HEK293 (cell line): ENCODE data around the gene E2F1.

Source experiments
- GFI1B ChIP-seq: fragments of 450-650 bp; formaldehyde crosslinking; IDR thresholded peaks from 2 replicates; pipeline ENCODE4 v1.5.1; 2016; ENCODE audit warnings: missing biosample characterization, missing genetic modification characterization
- GLI2 ChIP-seq: fragments of 450-650 bp; formaldehyde crosslinking; IDR thresholded peaks from 2 replicates; pipeline ENCODE4; 2017; ENCODE audit warnings: missing biosample characterization, missing genetic modification characterization, low read depth, borderline replicate concordance
- KLF1 ChIP-seq: fragments of 450-650 bp; formaldehyde crosslinking; IDR thresholded peaks from 2 replicates; pipeline ENCODE4 v1.5.1; 2016; ENCODE audit warnings: missing biosample characterization, missing genetic modification characterization
- SCRT2 ChIP-seq: fragments of 450-650 bp; formaldehyde crosslinking; IDR thresholded peaks from 2 replicates; pipeline ENCODE4 v1.5.1; 2016; ENCODE audit warnings: missing biosample characterization, missing genetic modification characterization
- ZFHX2 ChIP-seq: fragments of 450-650 bp; formaldehyde crosslinking; conservative IDR thresholded peaks from 2 replicates; pipeline ENCODE4 v1.5.1; 2016; ENCODE audit warnings: missing biosample characterization, missing genetic modification characterization
- ZIC2 ChIP-seq: fragments of 450-650 bp; formaldehyde crosslinking; IDR thresholded peaks from 2 replicates; pipeline ENCODE4 v1.5.1; 2016; ENCODE audit warnings: missing biosample characterization, missing genetic modification characterization
- ZNF112 ChIP-seq: fragments of 450-650 bp; formaldehyde crosslinking; IDR thresholded peaks from 2 replicates; pipeline ENCODE4 v1.5.0; 2017; ENCODE audit warnings: missing biosample characterization, missing genetic modification characterization
- ZNF138 ChIP-seq: fragments of 450-650 bp; formaldehyde crosslinking; IDR thresholded peaks from 2 replicates; pipeline ENCODE4 v1.5.1; 2016; ENCODE audit warnings: missing biosample characterization, missing genetic modification characterization, borderline replicate concordance
- ZNF174 ChIP-seq: fragments of 450-650 bp; formaldehyde crosslinking; IDR thresholded peaks from 2 replicates; pipeline ENCODE4 v1.5.0; 2017; ENCODE audit warnings: missing biosample characterization, mild to moderate bottlenecking, missing genetic modification characterization
- ZNF184 ChIP-seq: fragments of 450-650 bp; IDR thresholded peaks from 2 replicates; pipeline ENCODE4 v1.5.1; 2018; ENCODE audit warnings: missing biosample characterization, mild to moderate bottlenecking, missing genetic modification characterization
- ZNF19 ChIP-seq: fragments of 450-650 bp; formaldehyde crosslinking; IDR thresholded peaks from 2 replicates; pipeline ENCODE4; 2016; ENCODE audit warnings: missing biosample characterization, missing genetic modification characterization, low read depth
- ZNF211 ChIP-seq: fragments of 450-650 bp; formaldehyde crosslinking; IDR thresholded peaks from 2 replicates; pipeline ENCODE4 v1.5.1; 2016; ENCODE audit warnings: low read depth, missing biosample characterization, missing genetic modification characterization
- ZNF239 ChIP-seq: fragments of 450-650 bp; formaldehyde crosslinking; IDR thresholded peaks from 2 replicates; pipeline ENCODE4 v1.5.1; 2016; ENCODE audit warnings: missing biosample characterization, missing genetic modification characterization
- ZNF292 ChIP-seq: fragments of 450-650 bp; formaldehyde crosslinking; IDR thresholded peaks from 2 replicates; pipeline ENCODE4 v1.5.1; 2016; ENCODE audit warnings: low read depth, missing biosample characterization, missing genetic modification characterization, borderline replicate concordance
- ZNF335 ChIP-seq: fragments of 450-650 bp; formaldehyde crosslinking; conservative IDR thresholded peaks from 2 replicates; pipeline ENCODE4 v1.5.1; 2016; ENCODE audit warnings: missing biosample characterization, missing genetic modification characterization
- ZNF530 ChIP-seq: fragments of 450-650 bp; formaldehyde crosslinking; IDR thresholded peaks from 2 replicates; pipeline ENCODE4 v1.5.1; 2016; ENCODE audit warnings: low read depth, missing biosample characterization, missing genetic modification characterization
- ZNF544 ChIP-seq: fragments of 450-650 bp; formaldehyde crosslinking; IDR thresholded peaks from 2 replicates; pipeline ENCODE4 v1.5.0; 2017; ENCODE audit warnings: missing biosample characterization, missing genetic modification characterization
- ZNF558 ChIP-seq: fragments of 450-650 bp; formaldehyde crosslinking; IDR thresholded peaks from 2 replicates; pipeline ENCODE4 v1.5.1; 2016; ENCODE audit warnings: missing biosample characterization, missing genetic modification characterization
- ZNF654 ChIP-seq: fragments of 450-650 bp; formaldehyde crosslinking; IDR thresholded peaks from 2 replicates; pipeline ENCODE4 v1.5.1; 2016; ENCODE audit warnings: low read depth, missing biosample characterization, missing genetic modification characterization
- ZNF658 ChIP-seq: fragments of 450-650 bp; formaldehyde crosslinking; IDR thresholded peaks from 2 replicates; pipeline ENCODE4; 2016; ENCODE audit warnings: missing biosample characterization, missing genetic modification characterization
- ZNF677 ChIP-seq: fragments of 450-650 bp; IDR thresholded peaks from 2 replicates; pipeline ENCODE4 v1.5.0; 2018; ENCODE audit warnings: missing biosample characterization, mild to moderate bottlenecking, missing genetic modification characterization, moderate library complexity
- TF ChIP-seq, protein P1 (sequence below): fragments of 450-650 bp; formaldehyde crosslinking; IDR thresholded peaks from 2 replicates; pipeline ENCODE4 v1.5.0; 2017; ENCODE audit warnings: missing biosample characterization, missing genetic modification characterization, borderline replicate concordance
- TF ChIP-seq, protein P2 (sequence below): fragments of 450-650 bp; formaldehyde crosslinking; IDR thresholded peaks from 2 replicates; pipeline ENCODE4 v1.5.1; 2016; ENCODE audit warnings: missing biosample characterization, missing genetic modification characterization, low read depth
- TF ChIP-seq, protein P3 (sequence below): fragments of 450-650 bp; formaldehyde crosslinking; IDR thresholded peaks from 2 replicates; pipeline ENCODE4 v1.5.1; 2017; ENCODE audit warnings: missing biosample characterization, missing genetic modification characterization
- TF ChIP-seq, protein P4 (sequence below): fragments of 450-650 bp; formaldehyde crosslinking; IDR thresholded peaks from 2 replicates; pipeline ENCODE4 v1.5.1; 2016; ENCODE audit warnings: missing biosample characterization, missing genetic modification characterization
- TF ChIP-seq, protein P5 (sequence below): fragments of 450-650 bp; formaldehyde crosslinking; IDR thresholded peaks from 2 replicates; pipeline ENCODE4 v1.5.1; 2017; ENCODE audit warnings: missing biosample characterization, missing genetic modification characterization
- TF ChIP-seq, protein P6 (sequence below): fragments of 450-650 bp; formaldehyde crosslinking; IDR thresholded peaks from 2 replicates; pipeline ENCODE4; 2016; ENCODE audit warnings: missing biosample characterization, missing genetic modification characterization
- TF ChIP-seq, protein P7 (sequence below): fragments of 450-650 bp; formaldehyde crosslinking; IDR thresholded peaks from 2 replicates; pipeline ENCODE4 v1.5.1; 2016; ENCODE audit warnings: missing biosample characterization, missing genetic modification characterization

E2F1 gene

DNA sequence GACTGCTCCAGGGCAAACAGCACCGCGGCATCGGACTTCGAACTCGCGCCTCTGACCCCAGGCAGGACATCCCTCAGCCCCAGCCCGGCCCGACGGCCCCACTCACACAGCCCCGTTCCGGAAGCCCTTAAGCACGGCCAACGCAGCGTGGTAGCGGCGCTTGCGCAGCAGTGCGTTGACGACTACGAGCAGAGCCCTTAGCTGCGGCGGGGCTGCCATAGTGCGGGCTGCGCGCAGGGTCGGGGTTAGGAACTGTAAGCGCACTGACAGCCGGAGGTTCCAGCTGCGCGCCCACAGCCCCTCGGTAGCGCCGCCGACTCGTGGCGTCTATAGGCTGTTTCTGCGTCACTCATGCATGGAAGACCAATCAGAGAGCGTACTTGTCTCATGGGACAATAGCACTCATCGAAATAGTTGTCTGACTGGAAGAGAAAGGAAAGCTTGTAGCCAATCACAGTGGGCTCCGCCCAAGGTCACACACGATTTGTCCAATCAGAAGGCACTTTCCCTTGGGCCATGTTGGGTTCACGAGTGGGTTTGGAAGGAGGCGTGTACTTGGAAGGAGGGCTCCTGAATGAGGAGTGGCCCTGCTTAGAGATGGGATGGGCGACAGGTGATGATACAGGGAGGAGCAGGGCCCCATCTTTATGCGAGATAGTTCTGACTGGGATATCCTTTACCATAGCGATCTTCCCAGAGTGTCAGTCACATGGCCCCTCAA is 34.0 kb upstream of the E2F1 start, which contains the start of gene PXMP4 (continued):
- TF ChIP-seq, protein P1, sequence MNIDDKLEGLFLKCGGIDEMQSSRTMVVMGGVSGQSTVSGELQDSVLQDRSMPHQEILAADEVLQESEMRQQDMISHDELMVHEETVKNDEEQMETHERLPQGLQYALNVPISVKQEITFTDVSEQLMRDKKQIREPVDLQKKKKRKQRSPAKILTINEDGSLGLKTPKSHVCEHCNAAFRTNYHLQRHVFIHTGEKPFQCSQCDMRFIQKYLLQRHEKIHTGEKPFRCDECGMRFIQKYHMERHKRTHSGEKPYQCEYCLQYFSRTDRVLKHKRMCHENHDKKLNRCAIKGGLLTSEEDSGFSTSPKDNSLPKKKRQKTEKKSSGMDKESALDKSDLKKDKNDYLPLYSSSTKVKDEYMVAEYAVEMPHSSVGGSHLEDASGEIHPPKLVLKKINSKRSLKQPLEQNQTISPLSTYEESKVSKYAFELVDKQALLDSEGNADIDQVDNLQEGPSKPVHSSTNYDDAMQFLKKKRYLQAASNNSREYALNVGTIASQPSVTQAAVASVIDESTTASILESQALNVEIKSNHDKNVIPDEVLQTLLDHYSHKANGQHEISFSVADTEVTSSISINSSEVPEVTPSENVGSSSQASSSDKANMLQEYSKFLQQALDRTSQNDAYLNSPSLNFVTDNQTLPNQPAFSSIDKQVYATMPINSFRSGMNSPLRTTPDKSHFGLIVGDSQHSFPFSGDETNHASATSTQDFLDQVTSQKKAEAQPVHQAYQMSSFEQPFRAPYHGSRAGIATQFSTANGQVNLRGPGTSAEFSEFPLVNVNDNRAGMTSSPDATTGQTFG (tag by site-specific recombination) = no peak
- TF ChIP-seq ZNF112 (tag by site-specific recombination) (no peak), ZNF558 (tag by site-specific recombination) (no peak), ZNF292 (tag by site-specific recombination) (no peak), ZNF174 (tag by site-specific recombination) (no peak), ZNF658 (tag by site-specific recombination) (no peak), SCRT2 (tag by site-specific recombination) (peak; percentile 79), ZNF530 (tag by site-specific recombination) (no peak), GLI2 (tag by site-specific recombination) (no peak), ZNF211 (tag by site-specific recombination) (no peak), ZFHX2 (tag by site-specific recombination) (peak; percentile 73), GFI1B (tag by site-specific recombination) (no peak), ZNF138 (tag by site-specific recombination) (no peak), ZNF544 (tag by site-specific recombination) (no peak), KLF1 (tag by site-specific recombination) (peak; percentile 57), ZIC2 (tag by site-specific recombination) (peak; percentile 65; the same call in 1 of the 2 replicates), ZNF654 (tag by site-specific recombination) (no peak), ZNF239 (tag by site-specific recombination) (no peak), ZNF335 (tag by site-specific recombination) (peak; percentile 53; the same call in 1 of the 2 replicates), ZNF19 (no peak), ZNF677 (tag by site-specific recombination) (no peak), ZNF184 (no peak)
- TF ChIP-seq, protein P2, sequence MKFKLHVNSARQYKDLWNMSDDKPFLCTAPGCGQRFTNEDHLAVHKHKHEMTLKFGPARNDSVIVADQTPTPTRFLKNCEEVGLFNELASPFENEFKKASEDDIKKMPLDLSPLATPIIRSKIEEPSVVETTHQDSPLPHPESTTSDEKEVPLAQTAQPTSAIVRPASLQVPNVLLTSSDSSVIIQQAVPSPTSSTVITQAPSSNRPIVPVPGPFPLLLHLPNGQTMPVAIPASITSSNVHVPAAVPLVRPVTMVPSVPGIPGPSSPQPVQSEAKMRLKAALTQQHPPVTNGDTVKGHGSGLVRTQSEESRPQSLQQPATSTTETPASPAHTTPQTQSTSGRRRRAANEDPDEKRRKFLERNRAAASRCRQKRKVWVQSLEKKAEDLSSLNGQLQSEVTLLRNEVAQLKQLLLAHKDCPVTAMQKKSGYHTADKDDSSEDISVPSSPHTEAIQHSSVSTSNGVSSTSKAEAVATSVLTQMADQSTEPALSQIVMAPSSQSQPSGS (tag by site-specific recombination) = no peak
- TF ChIP-seq, protein P3, sequence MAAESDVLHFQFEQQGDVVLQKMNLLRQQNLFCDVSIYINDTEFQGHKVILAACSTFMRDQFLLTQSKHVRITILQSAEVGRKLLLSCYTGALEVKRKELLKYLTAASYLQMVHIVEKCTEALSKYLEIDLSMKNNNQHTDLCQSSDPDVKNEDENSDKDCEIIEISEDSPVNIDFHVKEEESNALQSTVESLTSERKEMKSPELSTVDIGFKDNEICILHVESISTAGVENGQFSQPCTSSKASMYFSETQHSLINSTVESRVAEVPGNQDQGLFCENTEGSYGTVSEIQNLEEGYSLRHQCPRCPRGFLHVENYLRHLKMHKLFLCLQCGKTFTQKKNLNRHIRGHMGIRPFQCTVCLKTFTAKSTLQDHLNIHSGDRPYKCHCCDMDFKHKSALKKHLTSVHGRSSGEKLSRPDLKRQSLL (tag by site-specific recombination) = no peak
- TF ChIP-seq, protein P4, sequence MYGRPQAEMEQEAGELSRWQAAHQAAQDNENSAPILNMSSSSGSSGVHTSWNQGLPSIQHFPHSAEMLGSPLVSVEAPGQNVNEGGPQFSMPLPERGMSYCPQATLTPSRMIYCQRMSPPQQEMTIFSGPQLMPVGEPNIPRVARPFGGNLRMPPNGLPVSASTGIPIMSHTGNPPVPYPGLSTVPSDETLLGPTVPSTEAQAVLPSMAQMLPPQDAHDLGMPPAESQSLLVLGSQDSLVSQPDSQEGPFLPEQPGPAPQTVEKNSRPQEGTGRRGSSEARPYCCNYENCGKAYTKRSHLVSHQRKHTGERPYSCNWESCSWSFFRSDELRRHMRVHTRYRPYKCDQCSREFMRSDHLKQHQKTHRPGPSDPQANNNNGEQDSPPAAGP (tag by site-specific recombination) = 0 out of 2 replicates have a peak, but pooled peaks have one; percentile 17
- TF ChIP-seq, protein P5, sequence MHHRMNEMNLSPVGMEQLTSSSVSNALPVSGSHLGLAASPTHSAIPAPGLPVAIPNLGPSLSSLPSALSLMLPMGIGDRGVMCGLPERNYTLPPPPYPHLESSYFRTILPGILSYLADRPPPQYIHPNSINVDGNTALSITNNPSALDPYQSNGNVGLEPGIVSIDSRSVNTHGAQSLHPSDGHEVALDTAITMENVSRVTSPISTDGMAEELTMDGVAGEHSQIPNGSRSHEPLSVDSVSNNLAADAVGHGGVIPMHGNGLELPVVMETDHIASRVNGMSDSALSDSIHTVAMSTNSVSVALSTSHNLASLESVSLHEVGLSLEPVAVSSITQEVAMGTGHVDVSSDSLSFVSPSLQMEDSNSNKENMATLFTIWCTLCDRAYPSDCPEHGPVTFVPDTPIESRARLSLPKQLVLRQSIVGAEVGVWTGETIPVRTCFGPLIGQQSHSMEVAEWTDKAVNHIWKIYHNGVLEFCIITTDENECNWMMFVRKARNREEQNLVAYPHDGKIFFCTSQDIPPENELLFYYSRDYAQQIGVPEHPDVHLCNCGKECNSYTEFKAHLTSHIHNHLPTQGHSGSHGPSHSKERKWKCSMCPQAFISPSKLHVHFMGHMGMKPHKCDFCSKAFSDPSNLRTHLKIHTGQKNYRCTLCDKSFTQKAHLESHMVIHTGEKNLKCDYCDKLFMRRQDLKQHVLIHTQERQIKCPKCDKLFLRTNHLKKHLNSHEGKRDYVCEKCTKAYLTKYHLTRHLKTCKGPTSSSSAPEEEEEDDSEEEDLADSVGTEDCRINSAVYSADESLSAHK (tag by site-specific recombination) = no peak
- TF ChIP-seq, protein P6, sequence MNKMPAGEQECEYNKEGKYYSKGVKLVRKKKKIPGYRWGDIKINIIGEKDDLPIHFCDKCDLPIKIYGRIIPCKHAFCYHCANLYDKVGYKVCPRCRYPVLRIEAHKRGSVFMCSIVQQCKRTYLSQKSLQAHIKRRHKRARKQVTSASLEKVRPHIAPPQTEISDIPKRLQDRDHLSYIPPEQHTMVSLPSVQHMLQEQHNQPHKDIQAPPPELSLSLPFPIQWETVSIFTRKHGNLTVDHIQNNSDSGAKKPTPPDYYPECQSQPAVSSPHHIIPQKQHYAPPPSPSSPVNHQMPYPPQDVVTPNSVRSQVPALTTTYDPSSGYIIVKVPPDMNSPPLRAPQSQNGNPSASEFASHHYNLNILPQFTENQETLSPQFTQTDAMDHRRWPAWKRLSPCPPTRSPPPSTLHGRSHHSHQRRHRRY (tag by site-specific recombination) = no peak
- TF ChIP-seq, protein P7, sequence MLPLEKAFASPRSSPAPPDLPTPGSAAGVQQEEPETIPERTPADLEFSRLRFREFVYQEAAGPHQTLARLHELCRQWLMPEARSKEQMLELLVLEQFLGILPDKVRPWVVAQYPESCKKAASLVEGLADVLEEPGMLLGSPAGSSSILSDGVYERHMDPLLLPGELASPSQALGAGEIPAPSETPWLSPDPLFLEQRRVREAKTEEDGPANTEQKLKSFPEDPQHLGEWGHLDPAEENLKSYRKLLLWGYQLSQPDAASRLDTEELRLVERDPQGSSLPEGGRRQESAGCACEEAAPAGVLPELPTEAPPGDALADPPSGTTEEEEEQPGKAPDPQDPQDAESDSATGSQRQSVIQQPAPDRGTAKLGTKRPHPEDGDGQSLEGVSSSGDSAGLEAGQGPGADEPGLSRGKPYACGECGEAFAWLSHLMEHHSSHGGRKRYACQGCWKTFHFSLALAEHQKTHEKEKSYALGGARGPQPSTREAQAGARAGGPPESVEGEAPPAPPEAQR (tag by site-specific recombination) = no peak
